WTC11 (cell line): ENCODE results near the gene GLO1. TPM values are rescaled to one million over a fixed set of nuclear protein-coding genes. Genes with fewer than 3 reads are reported as not detected.
A peak's percentile ranks its signal among the peaks of the same experiment; 100 is the strongest.

Source experiments
- ATAC-seq: fragments of 200-7000 bp; cut with Tn5 transposase; 2 replicates; pipeline ENCODE4 v1.10.0; 2021; ENCODE audit warnings: mild to moderate bottlenecking, moderate library complexity
- CTCF ChIA-PET: fragments of 300-600 bp; sonication (Branson Sonifier 250); formaldehyde crosslinking; loops from one replicate; lab custom pipeline; 2021; ENCODE audit warnings: antibody characterized with exemption; lab: Charles Lee
- POLR2A ChIA-PET: fragments of 350-600 bp; sonication (Branson Sonifier 250); formaldehyde crosslinking; loops from one replicate; lab custom pipeline; 2021; ENCODE audit warnings: antibody characterized with exemption; lab: Charles Lee
- DNase-seq: peaks from one replicate; pipeline ENCODE4 v3.0.0; 2021; ENCODE audit warnings: low spot score
- H3K27ac Mint-ChIP-seq: 2 replicates; pipeline ENCODE4 v1.8.0; 2021; ENCODE audit warnings: mixed read lengths
- H3K27me3 Mint-ChIP-seq: 2 replicates; pipeline ENCODE4 v1.8.0; 2021; ENCODE audit warnings: low read depth, mild to moderate bottlenecking, moderate library complexity, mixed read lengths
- H3K36me3 Mint-ChIP-seq: 2 replicates; pipeline ENCODE4 v1.8.0; 2021; ENCODE audit warnings: mixed read lengths
- H3K4me1 Mint-ChIP-seq: 2 replicates; pipeline ENCODE4 v1.8.0; 2022; ENCODE audit warnings: mixed read lengths
- H3K4me3 Mint-ChIP-seq: 2 replicates; pipeline ENCODE4 v1.8.0; 2021; ENCODE audit warnings: mild to moderate bottlenecking, moderate library complexity, mixed read lengths
- H3K9me3 Mint-ChIP-seq: 2 replicates; pipeline ENCODE4 v1.8.0; 2021; ENCODE audit warnings: mixed read lengths
- ATF1 ChIP-seq: sonication (generic); formaldehyde crosslinking; IDR thresholded peaks from 2 replicates; pipeline ENCODE4 v1.8.1; 2023; ENCODE audit warnings: mild to moderate bottlenecking, moderate library complexity, missing genetic modification reagents
- CTCF ChIP-seq: fragments of 200-600 bp; IDR thresholded peaks from 2 replicates; pipeline ENCODE4 v1.8.0; 2022; ENCODE audit warnings: antibody characterized with exemption
- GABPB1 ChIP-seq: sonication (generic); formaldehyde crosslinking; IDR thresholded peaks from 2 replicates; pipeline ENCODE4 v1.8.1; 2023; ENCODE audit warnings: mild to moderate bottlenecking, missing genetic modification reagents
- GRHL2 ChIP-seq: fragments of 250-450 bp; sonication (Bioruptor Pico); IDR thresholded peaks from 2 replicates; pipeline ENCODE4 v1.8.0; 2022; ENCODE audit warnings: mild to moderate bottlenecking, moderate library complexity; ENCODE audit not compliant: insufficient replicate concordance, severe bottlenecking
- HMGA2 ChIP-seq: fragments of 250-450 bp; sonication (Bioruptor Pico); IDR thresholded peaks from 2 replicates; pipeline ENCODE4 v1.4.0; 2021; ENCODE audit warnings: mild to moderate bottlenecking, moderate library complexity
- IRF1 ChIP-seq: sonication (generic); formaldehyde crosslinking; IDR thresholded peaks from 2 replicates; pipeline ENCODE4 v1.8.0; 2023; ENCODE audit warnings: missing genetic modification reagents
- NR1H2 ChIP-seq: sonication (generic); formaldehyde crosslinking; IDR thresholded peaks from 2 replicates; pipeline ENCODE4 v1.9.0; 2021; ENCODE audit warnings: mild to moderate bottlenecking, moderate library complexity, missing genetic modification reagents
- NR2C2 ChIP-seq: sonication (generic); formaldehyde crosslinking; IDR thresholded peaks from 2 replicates; pipeline ENCODE4 v1.8.0; 2022; ENCODE audit warnings: mild to moderate bottlenecking, missing genetic modification reagents
- NR3C1 ChIP-seq: sonication (generic); formaldehyde crosslinking; conservative IDR thresholded peaks from 2 replicates; pipeline ENCODE4 v1.8.1; 2023; ENCODE audit warnings: low read depth, mild to moderate bottlenecking, missing genetic modification reagents
- SMAD3 ChIP-seq: sonication (generic); formaldehyde crosslinking; IDR thresholded peaks from 2 replicates; pipeline ENCODE4 v1.8.0; 2022; ENCODE audit warnings: missing genetic modification reagents, mild to moderate bottlenecking, borderline replicate concordance
- ZNF532 ChIP-seq: fragments of 250-450 bp; sonication (Bioruptor Pico); IDR thresholded peaks from 2 replicates; pipeline ENCODE4 v1.9.0; 2021; ENCODE audit warnings: mild to moderate bottlenecking, borderline replicate concordance
- ZNF671 ChIP-seq: fragments of 250-450 bp; sonication (Bioruptor Pico); IDR thresholded peaks from 2 replicates; pipeline ENCODE4 v1.8.0; 2021; ENCODE audit warnings: mild to moderate bottlenecking
- total RNA-seq: library from RNA; stranded (reverse); gene quantifications from 3 replicates; pipeline ENCODE4 v1.2.3, GENCODE V29; 2021

Gene GLO1
- total RNA-seq, 1 experiment from 2014 or later, result 147 TPM

- H3K36me3 Mint-ChIP-seq, result peaks cover 30% of the 10 kb centered on the region
- DNase-seq (no peak), ATAC-seq (no peak)
- no peak overlapping the region for H3K27ac Mint-ChIP-seq
- H3K9me3 Mint-ChIP-seq, result peaks cover 5% of the 10 kb centered on the region
- TF ChIP-seq NR1H2 (no peak), NR3C1 (CRISPR knock-in tag) (no peak)
- ChIA-PET CTCF (interaction anchor here (0.6 kb wide), 1 partner anchor 554 kb away, joined by 3 read pairs; no protein-coding TSS in a partner anchor), POLR2A (no interaction called here)
- H3K4me1 Mint-ChIP-seq, result no peaks in the 10 kb centered on the region
- no peak overlapping the region for H3K4me3 Mint-ChIP-seq
- H3K27me3 Mint-ChIP-seq, result no peaks in the 10 kb centered on the region
Measured at GRCh38 chr6:38673397-38674165, 29.4 kb downstream of the GLO1 start.

- Mint-ChIP-seq H3K4me3 (no peak overlapping the region), H3K27me3 (no peaks in the 10 kb centered on the region; the same call in 1 of the 2 replicates), H3K36me3 (peaks cover 23% of the 10 kb centered on the region), H3K27ac (no peak overlapping the region; the same call in 1 of the 2 replicates), H3K4me1 (no peaks in the 10 kb centered on the region), H3K9me3 (peaks cover 16% of the 10 kb centered on the region)
- ChIA-PET POLR2A (no interaction called here), CTCF (interaction anchor here (1.0 kb wide), 1 partner anchor 169 kb away, joined by 3 read pairs; no protein-coding TSS in a partner anchor)
- DNase-seq, result no peak
- no peak for TF ChIP-seq ZNF671
- TF ChIP-seq CTCF, result peak; percentile 54; the same call in 1 of the 2 replicates
- ATAC-seq, result peak; percentile 86
Measured at GRCh38 chr6:38671885-38672467, 31.0 kb downstream of the GLO1 start.

- CTCF ChIA-PET, result no interaction called here
- ATAC-seq, result no peak
Measured at GRCh38 chr6:38658418-38659167, 44.4 kb downstream of the GLO1 start.

More at GRCh38 chr6:38658418-38659167, 44.4 kb downstream of the GLO1 start:
- no peaks in the 10 kb centered on the region for H3K36me3 Mint-ChIP-seq
- no peaks in the 10 kb centered on the region for H3K27me3 Mint-ChIP-seq
- no peak overlapping the region for H3K4me3 Mint-ChIP-seq
- H3K9me3 Mint-ChIP-seq, result no peaks in the 10 kb centered on the region
- H3K27ac Mint-ChIP-seq, result no peak overlapping the region
- no peak for DNase-seq
- POLR2A ChIA-PET, result no interaction called here
- no peak for TF ChIP-seq SMAD3 (CRISPR knock-in tag)
- no peak for TF ChIP-seq IRF1 (CRISPR knock-in tag)
- TF ChIP-seq NR2C2 (CRISPR knock-in tag), result no peak
- TF ChIP-seq ZNF532 (CRISPR knock-in tag), result no peak
- TF ChIP-seq ATF1 (CRISPR knock-in tag), result no peak
- TF ChIP-seq GABPB1 (CRISPR knock-in tag), result no peak
- no peak for TF ChIP-seq GRHL2
- no peak for TF ChIP-seq HMGA2 (CRISPR knock-in tag)
- H3K4me1 Mint-ChIP-seq, result no peaks in the 10 kb centered on the region
